GM12892 (cell line): ENCODE data around the gene NPHP4.

Experiments used
- POLR2A ChIP-seq: IDR thresholded peaks from 2 replicates; pipeline ENCODE4 v1.6.1; 2011; ENCODE audit warnings: low read depth, low read length, control low read depth
- POLR2AphosphoS5 ChIP-seq: IDR thresholded peaks from 2 replicates; pipeline ENCODE4 v1.6.1; 2011; ENCODE audit warnings: low read depth, low read length, control low read depth

DNA sequence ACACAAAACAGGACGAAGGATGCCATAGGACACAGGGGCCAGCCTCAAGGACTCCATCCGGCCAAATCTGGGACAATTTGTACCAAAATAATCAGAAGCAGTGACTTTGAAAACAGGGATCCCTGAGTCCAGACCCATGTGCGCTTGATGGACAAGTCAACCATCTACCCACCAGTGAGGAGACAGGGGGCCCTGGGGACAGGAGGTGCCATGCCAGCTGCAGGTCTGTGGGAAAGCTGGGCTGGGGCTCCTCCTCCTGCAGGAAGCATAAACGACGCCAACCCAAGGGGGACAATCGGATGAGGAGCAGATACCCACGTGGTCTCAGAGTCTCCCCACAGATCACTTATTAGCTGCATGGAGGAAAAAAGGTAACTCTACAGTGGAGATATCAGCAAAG, 50.6 kb downstream of the NPHP4 start:
- no peak for TF ChIP-seq POLR2AphosphoS5
- no peak for TF ChIP-seq POLR2A
